ENCODE measurements around the gene SMIM17. TPM values are rescaled to one million over a fixed set of nuclear protein-coding genes. Genes with fewer than 3 reads are reported as not detected.

The SMIM17 gene
- total and polyA plus RNA-seq, 2 of the 4 experiments (the other 2 are of a cell fraction), result not detected

Other genes with a start within 250 kb of the SMIM17 start
- gene ZNF582, start 249.6 kb upstream of the SMIM17 start, total RNA-seq (2012; rRNA removed), result 1.7 and 1.8 TPM in 2 replicates
- 1.6 and 1.9 TPM in 2 replicates for gene ZNF582, start 249.6 kb upstream of the SMIM17 start, polyA plus RNA-seq (2012; rRNA removed)
- 5.4 and 6.9 TPM in 2 replicates for gene ZNF583, start 238.8 kb upstream of the SMIM17 start, total RNA-seq (2012; rRNA removed)
- gene ZNF583, start 238.8 kb upstream of the SMIM17 start, polyA plus RNA-seq (2012; rRNA removed), result 1.9 and 2.8 TPM in 2 replicates
- 3.4 and 4.7 TPM in 2 replicates for gene ZNF667, start 165.8 kb upstream of the SMIM17 start, total RNA-seq (2012; rRNA removed)
- 1.3 and 1.8 TPM in 2 replicates for gene ZNF667, start 165.8 kb upstream of the SMIM17 start, polyA plus RNA-seq (2012; rRNA removed)
- gene ZNF471, start 135.3 kb upstream of the SMIM17 start, total RNA-seq (2012; rRNA removed), result 2.3 and 2.8 TPM in 2 replicates
- 1.9 and 2.5 TPM in 2 replicates for gene ZNF471, start 135.3 kb upstream of the SMIM17 start, polyA plus RNA-seq (2012; rRNA removed)
- 6.4 and 6.5 TPM in 2 replicates for gene ZFP28, start 104.2 kb upstream of the SMIM17 start, total RNA-seq (2012; rRNA removed)
- gene ZFP28, start 104.2 kb upstream of the SMIM17 start, polyA plus RNA-seq (2012; rRNA removed), result 2.7 and 3.0 TPM in 2 replicates
- gene ZNF470, start 75.7 kb upstream of the SMIM17 start, total RNA-seq (2012; rRNA removed), result 3.8 and 4.4 TPM in 2 replicates
- gene ZNF470, start 75.7 kb upstream of the SMIM17 start, polyA plus RNA-seq (2012; rRNA removed), result 1.5 and 1.7 TPM in 2 replicates
- 7.5 and 9.3 TPM in 2 replicates for gene ZNF71, start 47.9 kb upstream of the SMIM17 start, total RNA-seq (2012; rRNA removed)
- 7.9 and 8.1 TPM in 2 replicates for gene ZNF71, start 47.9 kb upstream of the SMIM17 start, polyA plus RNA-seq (2012; rRNA removed)
- not detected in 2 replicates for gene ZNF835, start 28.6 kb downstream of the SMIM17 start, total RNA-seq (2012; rRNA removed)
- gene ZNF835, start 28.6 kb downstream of the SMIM17 start, polyA plus RNA-seq (2012; rRNA removed), result not detected in 2 replicates
- gene PEG3, start 197.6 kb downstream of the SMIM17 start, total RNA-seq (2012; rRNA removed), result not detected in 2 replicates
- not detected in 2 replicates for gene PEG3, start 197.6 kb downstream of the SMIM17 start, polyA plus RNA-seq (2012; rRNA removed)
- not detected in 2 replicates for gene ZIM2, start 197.6 kb downstream of the SMIM17 start, total RNA-seq (2012; rRNA removed)
- gene ZIM2, start 197.6 kb downstream of the SMIM17 start, polyA plus RNA-seq (2012; rRNA removed), result not detected in 2 replicates

Measured in IMR-90 (cell line).